Large intestine (tissue), 3 donors: ENCODE data around the gene MMP24. TPM values are rescaled to one million over a fixed set of nuclear protein-coding genes. Genes with fewer than 3 reads are reported as not detected.

Source experiments
- DNase-seq, 2 donors: peaks; one replicate each; pipeline versions ENCODE4 v3.0.0 to v3.0.0-alpha.2; 2013
- H3K27ac ChIP-seq: one replicate; pipeline ENCODE4 v1.5.1; 2013; ENCODE audit warnings: low read length
- H3K27me3 ChIP-seq: 2 replicates; pipeline ENCODE4 v1.6.1; 2013; ENCODE audit warnings: low read length; ENCODE audit not compliant: control insufficient read depth, insufficient read depth
- H3K36me3 ChIP-seq: 2 replicates; pipeline ENCODE4 v1.6.1; 2013; ENCODE audit warnings: low read length; ENCODE audit not compliant: control insufficient read depth, insufficient read depth
- H3K4me1 ChIP-seq: one replicate; pipeline ENCODE4 v1.6.1; 2013; ENCODE audit warnings: low read length; ENCODE audit not compliant: control insufficient read depth, insufficient read depth
- H3K4me3 ChIP-seq: one replicate; pipeline ENCODE4 v1.5.1; 2013; ENCODE audit warnings: low read length
- H3K9me3 ChIP-seq: one replicate; pipeline ENCODE4 v1.6.1; 2013; ENCODE audit warnings: mild to moderate bottlenecking, low read depth, low read length, moderate library complexity; ENCODE audit not compliant: control insufficient read depth
- WGBS: methylation state at CpG from one replicate; pipeline ENCODE4 v1.1.5; 2013; ENCODE audit warnings: low lambda C conversion rate; ENCODE audit not compliant: insufficient coverage; 5-methylcytosine and 5-hydroxymethylcytosine counted together
- polyA plus RNA-seq: library from polyadenylated mRNA; unstranded; fragments of 120-200 nt; gene quantifications from one replicate; pipeline ENCODE4 v1.2.1, GENCODE V29; 2013

The MMP24 gene
- polyA plus RNA-seq, 1 donor: 3.9 TPM

- Histone ChIP-seq H3K36me3 (peaks cover 8% of the 10 kb centered on the region), H3K4me1 (peaks cover 39% of the 10 kb centered on the region), H3K9me3 (no peaks in the 10 kb centered on the region), H3K27me3 (no peaks in the 10 kb centered on the region), H3K4me3 (no peak overlapping the region), H3K27ac (no peak overlapping the region)
- no CpG with 5 or more reads among the region's 28 CpGs for WGBS
- no peak for DNase-seq
Observed at GRCh38 chr20:35287509-35288324, 61.2 kb downstream of the MMP24 start.

- no peaks in the 10 kb centered on the region for H3K9me3 ChIP-seq
- no peak overlapping the region for H3K27ac ChIP-seq
- DNase-seq: no peak
- peaks cover 2% of the 10 kb centered on the region for H3K36me3 ChIP-seq
- peaks cover 36% of the 10 kb centered on the region for H3K4me1 ChIP-seq
- WGBS: no CpG with 5 or more reads among the region's 19 CpGs
- no peaks in the 10 kb centered on the region for H3K27me3 ChIP-seq
- no peak overlapping the region for H3K4me3 ChIP-seq
Observed at GRCh38 chr20:35288325-35289060, 62.0 kb downstream of the MMP24 start.

- H3K27me3 ChIP-seq: no peaks in the 10 kb centered on the region
- peaks cover 33% of the 10 kb centered on the region for H3K4me1 ChIP-seq
- no peak for DNase-seq
- no peaks in the 10 kb centered on the region for H3K9me3 ChIP-seq
- no peak overlapping the region for H3K4me3 ChIP-seq
- H3K27ac ChIP-seq: no peak overlapping the region
- WGBS: no CpG with 5 or more reads among the region's 7 CpGs
- no peaks in the 10 kb centered on the region for H3K36me3 ChIP-seq
Observed at GRCh38 chr20:35290186-35290886, 63.8 kb downstream of the MMP24 start.

GRCh38 chr20:35290887-35291417 is 64.5 kb downstream of the MMP24 start:
- Histone ChIP-seq H3K27ac (no peak overlapping the region), H3K4me3 (no peak overlapping the region), H3K27me3 (no peaks in the 10 kb centered on the region), H3K36me3 (no peaks in the 10 kb centered on the region), H3K9me3 (no peaks in the 10 kb centered on the region), H3K4me1 (peaks cover 26% of the 10 kb centered on the region)
- no peak for DNase-seq
- WGBS: no CpG with 5 or more reads among the region's 7 CpGs

- H3K4me1 ChIP-seq: peaks cover 17% of the 10 kb centered on the region
- no peaks in the 10 kb centered on the region for H3K27me3 ChIP-seq
- no peak for DNase-seq
- no peak within 1 kb of the TSS for H3K4me3 ChIP-seq
- no CpG with 5 or more reads among the region's 40 CpGs for WGBS
- no peak within 1 kb of the TSS for H3K27ac ChIP-seq
- H3K36me3 ChIP-seq: no peaks in the 10 kb centered on the region
- no peaks in the 10 kb centered on the region for H3K9me3 ChIP-seq
Observed at GRCh38 chr20:35291654-35292503, 65.4 kb downstream of the MMP24 start, which contains the start of gene FAM83C. Gene FAM83C, minus strand, starts transcription at chr20:35292425. Its CDS starts 121 bp downstream, at chr20:35292304.

- DNase-seq: no peak
- no peaks in the 10 kb centered on the region for H3K27me3 ChIP-seq
- H3K9me3 ChIP-seq: no peaks in the 10 kb centered on the region
- no peaks in the 10 kb centered on the region for H3K36me3 ChIP-seq
- 100% methylated on average over 2 of the region's 23 CpGs for WGBS
- no peak overlapping the region for H3K27ac ChIP-seq
- H3K4me1 ChIP-seq: peaks cover 9% of the 10 kb centered on the region
- H3K4me3 ChIP-seq: no peak overlapping the region
Observed at GRCh38 chr20:35292504-35293285, 66.2 kb downstream of the MMP24 start.

GRCh38 chr20:35293303-35294292 is 67.1 kb downstream of the MMP24 start:
- DNase-seq: no peak
- no CpG with 5 or more reads among the region's 19 CpGs for WGBS
- H3K36me3 ChIP-seq: no peaks in the 10 kb centered on the region
- no peaks in the 10 kb centered on the region for H3K9me3 ChIP-seq
- H3K27me3 ChIP-seq: no peaks in the 10 kb centered on the region
- H3K4me3 ChIP-seq: no peak overlapping the region
- H3K4me1 ChIP-seq: peaks cover 3% of the 10 kb centered on the region
- no peak overlapping the region for H3K27ac ChIP-seq

- H3K27ac ChIP-seq: no peak overlapping the region
- no peak overlapping the region for H3K4me3 ChIP-seq
- H3K4me1 ChIP-seq: peaks cover 3% of the 10 kb centered on the region
- no peaks in the 10 kb centered on the region for H3K36me3 ChIP-seq
- H3K9me3 ChIP-seq: no peaks in the 10 kb centered on the region
- WGBS: no CpG with 5 or more reads among the region's 5 CpGs
- H3K27me3 ChIP-seq: no peaks in the 10 kb centered on the region
- no peak for DNase-seq
Observed at GRCh38 chr20:35294293-35294685, 67.8 kb downstream of the MMP24 start.
